DOHH2 (cell line): ENCODE measurements around the gene RBBP8NL.

Source experiments
- EZH2phosphoT487 ChIP-seq: fragments of 200-600 bp; sonication (generic); IDR thresholded peaks from 2 replicates; pipeline ENCODE4 v1.6.1; 2017; ENCODE audit warnings: borderline replicate concordance, mild to moderate bottlenecking, antibody characterized with exemption, low read length, moderate library complexity, mixed read lengths
- TF ChIP-seq, protein P1 (sequence below): fragments of 200-600 bp; sonication (generic); IDR thresholded peaks from one replicate; pipeline ENCODE4 v1.5.1; 2014; ENCODE audit warnings: antibody characterized with exemption, mild to moderate bottlenecking, low read depth, low read length; ENCODE audit not compliant: poor library complexity, severe bottlenecking

DNA sequence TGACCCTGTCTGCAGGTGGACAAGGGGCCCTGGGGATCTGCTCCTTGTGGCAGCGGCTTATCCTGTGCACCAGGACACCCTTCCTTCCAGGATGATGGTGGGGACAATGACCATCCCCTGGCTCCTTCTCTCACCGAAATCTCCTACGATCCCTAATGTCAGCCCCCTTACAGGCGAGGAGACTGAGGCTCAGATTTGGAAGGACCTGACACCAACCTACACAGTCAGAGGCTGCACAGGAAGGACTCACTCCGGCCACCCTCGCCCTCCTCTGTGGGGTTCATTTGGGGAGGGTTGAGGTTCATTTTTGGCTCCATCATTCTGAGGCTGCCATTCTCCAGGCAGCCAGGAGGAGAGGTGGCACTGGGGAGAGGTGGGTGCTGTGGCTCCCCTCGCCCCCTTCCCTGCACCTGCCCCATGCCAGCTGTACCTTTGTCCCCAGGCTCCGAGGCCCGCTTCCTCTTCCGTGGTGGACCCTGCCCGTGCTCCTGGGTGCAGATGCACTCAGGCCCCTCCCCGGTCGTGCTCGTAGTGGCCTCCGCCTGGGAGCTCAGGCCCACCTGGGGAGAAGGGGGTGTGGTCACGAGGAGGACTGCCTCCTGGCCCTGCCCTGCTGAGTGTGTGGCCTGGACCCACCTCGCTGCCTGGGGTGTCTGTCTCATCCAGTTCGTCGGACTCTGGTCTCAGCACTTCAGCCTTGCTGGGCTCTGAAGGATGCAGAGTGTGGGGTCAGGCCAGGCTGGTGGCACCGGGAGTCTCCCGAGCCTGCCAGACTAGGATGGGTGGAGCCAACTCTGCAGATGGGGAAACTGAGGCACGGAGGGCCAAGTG, 14.9 kb downstream of the RBBP8NL start:
- TF ChIP-seq, protein P1, sequence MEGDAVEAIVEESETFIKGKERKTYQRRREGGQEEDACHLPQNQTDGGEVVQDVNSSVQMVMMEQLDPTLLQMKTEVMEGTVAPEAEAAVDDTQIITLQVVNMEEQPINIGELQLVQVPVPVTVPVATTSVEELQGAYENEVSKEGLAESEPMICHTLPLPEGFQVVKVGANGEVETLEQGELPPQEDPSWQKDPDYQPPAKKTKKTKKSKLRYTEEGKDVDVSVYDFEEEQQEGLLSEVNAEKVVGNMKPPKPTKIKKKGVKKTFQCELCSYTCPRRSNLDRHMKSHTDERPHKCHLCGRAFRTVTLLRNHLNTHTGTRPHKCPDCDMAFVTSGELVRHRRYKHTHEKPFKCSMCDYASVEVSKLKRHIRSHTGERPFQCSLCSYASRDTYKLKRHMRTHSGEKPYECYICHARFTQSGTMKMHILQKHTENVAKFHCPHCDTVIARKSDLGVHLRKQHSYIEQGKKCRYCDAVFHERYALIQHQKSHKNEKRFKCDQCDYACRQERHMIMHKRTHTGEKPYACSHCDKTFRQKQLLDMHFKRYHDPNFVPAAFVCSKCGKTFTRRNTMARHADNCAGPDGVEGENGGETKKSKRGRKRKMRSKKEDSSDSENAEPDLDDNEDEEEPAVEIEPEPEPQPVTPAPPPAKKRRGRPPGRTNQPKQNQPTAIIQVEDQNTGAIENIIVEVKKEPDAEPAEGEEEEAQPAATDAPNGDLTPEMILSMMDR: no peak
- TF ChIP-seq EZH2phosphoT487: no peak
